Measurements from ENCODE around the gene ARMC6. TPM values are rescaled to one million over a fixed set of nuclear protein-coding genes. Genes with fewer than 3 reads are reported as not detected.

ARMC6 gene
- total RNA-seq, 4 donors from 2014 or later: 16.2 to 25.8 (median 20.4) TPM

GRCh38 chr19:18999016-18999758 is 34.2 kb upstream of the ARMC6 start:
- WGBS: 55% methylated on average over 10 of the region's 14 CpGs
- Histone ChIP-seq H3K27ac (replicated peaks in 1 of 4) (no peak overlapping the region), H3K36me3 (peaks cover 36 to 95% (median 93%) of the 10 kb centered on the region in 4 donors)

GRCh38 chr19:18999896-19000620 is 33.3 kb upstream of the ARMC6 start:
- no peak overlapping the region for H3K27ac ChIP-seq (replicated peaks in 1 of 4)
- TF ChIP-seq CTCF (IDR thresholded peaks at IDR 0.05) (peak in 1 of 3 experiments; percentile 5), EP300 (IDR thresholded peaks at IDR 0.05) (no peak), POLR2A (IDR thresholded peaks at IDR 0.05; ENCODE audit: low read depth) (no peak)
- no peak overlapping the region for H3K4me3 ChIP-seq
- H3K27me3 ChIP-seq: no peaks in the 10 kb centered on the region
- DNase-seq (ENCODE audit: extremely low spot score): no peak
- no peaks in the 10 kb centered on the region for H3K9me3 ChIP-seq
- H3K36me3 ChIP-seq: peaks cover 36 to 95% (median 93%) of the 10 kb centered on the region in 4 donors
- intact Hi-C loops (cut with DNase I): loop anchor here (10.0 kb wide), 1 partner anchor 115 kb away; no protein-coding TSS in a partner anchor
- H3K4me1 ChIP-seq: peaks cover 0 to 23% (median 15%) of the 10 kb centered on the region in 4 donors
- WGBS: 82% methylated on average over 11 of the region's 11 CpGs

More at GRCh38 chr19:18999016-18999758, 34.2 kb upstream of the ARMC6 start:
- TF ChIP-seq EP300 (IDR thresholded peaks at IDR 0.05) (no peak), POLR2AphosphoS5 (IDR thresholded peaks at IDR 0.05) (no peak), POLR2A (IDR thresholded peaks at IDR 0.05; ENCODE audit: low read depth) (no peak), CTCF (IDR thresholded peaks at IDR 0.05) (no peak)
- H3K27me3 ChIP-seq: no peaks in the 10 kb centered on the region
- no peak for DNase-seq (ENCODE audit: extremely low spot score)
- intact Hi-C loops (cut with DNase I): no loop called here
- no peaks in the 10 kb centered on the region for H3K9me3 ChIP-seq
- H3K4me1 ChIP-seq: peaks cover 0 to 23% (median 15%) of the 10 kb centered on the region in 4 donors
- no peak overlapping the region for H3K4me3 ChIP-seq

- intact Hi-C loops (cut with DNase I): loop anchor here (10.0 kb wide), 1 partner anchor 119 kb away; no protein-coding TSS in a partner anchor
- WGBS: 86% methylated on average over 12 of the region's 18 CpGs
- H3K9me3 ChIP-seq: no peaks in the 10 kb centered on the region
Observed at GRCh38 chr19:19004144-19004543, 29.3 kb upstream of the ARMC6 start.

GRCh38 chr19:19006213-19006612 is 27.2 kb upstream of the ARMC6 start:
- peaks cover 0 to 11% (median 8%) of the 10 kb centered on the region in 4 donors for H3K4me1 ChIP-seq
- H3K27me3 ChIP-seq: no peaks in the 10 kb centered on the region
- H3K4me3 ChIP-seq: no peak overlapping the region
- H3K27ac ChIP-seq (replicated peaks in 1 of 4): no peak overlapping the region
- WGBS: 71% methylated on average over 3 of the region's 3 CpGs
- H3K36me3 ChIP-seq: peaks cover 79 to 99% (median 91%) of the 10 kb centered on the region in 4 donors
- no peaks in the 10 kb centered on the region for H3K9me3 ChIP-seq
- intact Hi-C loops (cut with DNase I): loop anchor here (10.0 kb wide), 1 partner anchor 121 kb away; no protein-coding TSS in a partner anchor
- no peak for TF ChIP-seq POLR2A (IDR thresholded peaks at IDR 0.05; ENCODE audit: low read depth)
- TF ChIP-seq EP300 (IDR thresholded peaks at IDR 0.05): no peak
- TF ChIP-seq CTCF (IDR thresholded peaks at IDR 0.05): no peak
- no peak for TF ChIP-seq POLR2AphosphoS5 (IDR thresholded peaks at IDR 0.05)
- DNase-seq (ENCODE audit: extremely low spot score): no peak

More at GRCh38 chr19:19004144-19004543, 29.3 kb upstream of the ARMC6 start:
- no peak overlapping the region for H3K4me3 ChIP-seq
- DNase-seq (ENCODE audit: extremely low spot score): no peak
- TF ChIP-seq CTCF (IDR thresholded peaks at IDR 0.05) (no peak), POLR2A (IDR thresholded peaks at IDR 0.05; ENCODE audit: low read depth) (no peak), POLR2AphosphoS5 (IDR thresholded peaks at IDR 0.05) (no peak), EP300 (IDR thresholded peaks at IDR 0.05) (no peak)
- H3K36me3 ChIP-seq: peaks cover 67 to 99% (median 90%) of the 10 kb centered on the region in 4 donors
- no peak overlapping the region for H3K27ac ChIP-seq (replicated peaks in 1 of 4)
- H3K27me3 ChIP-seq: no peaks in the 10 kb centered on the region
- H3K4me1 ChIP-seq: peaks cover 0 to 20% (median 14%) of the 10 kb centered on the region in 4 donors
